GM19023 (cell line): Measurements from ENCODE around the gene TMEM43.
A peak's percentile ranks its signal among the peaks of the same experiment; 100 is the strongest.
"Not testable (repeated sequence)": the region's sequence is repeated elsewhere in the genome, so short reads cannot be mapped to it uniquely, and the experiment has no call there.

ENCODE experiments used
- ATAC-seq: cut with Tn5 transposase; IDR thresholded peaks from one replicate; pipeline ENCODE4 v1.9.1; 2021; ENCODE audit warnings: mild to moderate bottlenecking, moderate library complexity; ENCODE audit not compliant: unreplicated experiment

The TMEM43 gene

GRCh38 chr3:14120921-14121448, 3.9 kb upstream of the TMEM43 start:
- not testable (repeated sequence) for ATAC-seq

- ATAC-seq: no peak
Measured at GRCh38 chr3:14121859-14122258, 3.0 kb upstream of the TMEM43 start.

- ATAC-seq: no peak
Measured at GRCh38 chr3:14122301-14122700, 2.6 kb upstream of the TMEM43 start.

GRCh38 chr3:14123308-14124222, 1.3 kb upstream of the TMEM43 start:
- no peak for ATAC-seq

DNA sequence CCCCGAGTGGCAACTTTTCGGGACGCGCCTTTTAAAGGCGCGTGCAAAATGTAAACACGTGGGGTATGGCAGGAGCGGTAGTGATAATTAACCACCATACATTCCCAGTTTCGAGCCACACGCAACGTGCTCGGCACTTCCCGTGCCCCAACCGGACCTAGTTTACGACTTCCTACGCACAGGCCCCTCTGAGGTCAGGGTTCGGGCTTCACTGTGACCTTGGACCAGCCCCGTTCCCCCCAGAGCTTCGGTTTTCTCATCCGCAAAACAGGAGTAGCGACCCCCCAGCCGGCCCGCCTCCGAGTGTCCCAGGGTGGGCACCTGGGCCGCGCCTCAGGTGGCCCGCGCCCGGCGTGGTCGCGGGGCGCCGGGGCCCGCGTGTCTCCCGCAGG, 633 bp upstream of the TMEM43 start:
- peak; percentile 57 for ATAC-seq

GRCh38 chr3:14125193-14126016, 553 bp downstream of the TMEM43 start:
- peak; percentile 26 for ATAC-seq

GRCh38 chr3:14126017-14126886, 1.4 kb downstream of the TMEM43 start:
- ATAC-seq: no peak

DNA sequence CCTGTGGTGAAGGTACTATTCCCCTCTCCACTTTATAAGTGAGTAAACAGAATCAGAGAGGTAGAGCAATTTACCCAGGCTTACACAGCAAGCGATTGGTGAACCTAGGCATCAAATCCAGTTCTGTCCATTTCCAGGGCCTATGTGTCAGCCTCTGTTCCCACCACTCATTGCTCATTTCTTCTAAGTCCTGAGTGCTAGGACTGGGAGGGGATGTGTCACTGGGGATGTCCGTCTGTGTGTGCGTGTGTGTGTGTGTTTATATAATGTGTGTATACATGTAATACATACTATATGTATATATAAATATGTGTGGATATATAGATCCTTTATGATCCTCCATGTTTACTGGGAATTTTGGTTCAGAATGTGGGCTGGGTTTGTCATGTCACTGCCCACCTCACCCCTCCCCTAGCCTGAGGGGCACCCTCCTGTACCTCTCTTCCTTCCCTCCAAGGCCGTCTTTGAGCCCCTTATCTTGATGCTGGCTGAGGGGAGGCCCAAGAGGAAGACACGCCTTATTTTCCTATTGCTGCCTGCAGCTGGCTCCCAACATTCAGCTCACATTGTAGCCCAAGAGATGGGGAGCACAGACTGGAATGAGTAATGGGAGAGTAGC, 2.1 kb downstream of the TMEM43 start:
- no peak for ATAC-seq

DNA sequence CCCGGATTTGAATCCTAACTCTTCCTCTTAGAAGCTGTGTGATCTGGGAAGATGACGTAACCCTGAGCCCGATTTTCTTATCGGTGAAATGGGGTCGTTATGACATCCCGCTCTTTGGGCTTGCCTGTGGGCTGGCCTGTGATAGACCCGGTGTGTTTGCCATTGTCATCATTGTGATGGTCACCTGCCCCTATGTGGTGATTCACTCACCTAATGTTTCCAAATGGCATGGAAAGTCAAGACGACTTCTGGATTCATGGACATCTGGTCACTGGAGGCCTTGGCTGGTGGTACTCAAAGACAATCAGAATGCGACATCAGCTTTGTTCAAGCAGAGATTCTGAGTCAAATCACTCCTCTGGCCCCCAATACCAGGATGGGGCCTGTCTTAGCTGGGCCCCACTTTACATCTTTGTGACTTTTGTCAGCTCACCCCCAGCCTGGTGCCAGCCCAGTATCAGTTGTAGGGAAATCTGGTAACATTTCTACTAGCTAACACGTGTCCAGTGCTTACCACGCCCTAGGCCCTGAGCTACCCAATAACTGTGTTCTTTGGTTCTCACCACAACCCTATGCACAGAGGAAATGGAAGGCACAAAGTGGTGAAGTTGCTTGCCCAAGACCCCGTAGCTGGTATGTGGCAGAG, 2.8 kb downstream of the TMEM43 start:
- no peak for ATAC-seq

- no peak for ATAC-seq
Measured at GRCh38 chr3:14128724-14129123, 3.9 kb downstream of the TMEM43 start.

- ATAC-seq: no peak
Measured at GRCh38 chr3:14129296-14129695, 4.4 kb downstream of the TMEM43 start.

GRCh38 chr3:14130230-14130629, 5.4 kb downstream of the TMEM43 start:
- no peak for ATAC-seq

DNA sequence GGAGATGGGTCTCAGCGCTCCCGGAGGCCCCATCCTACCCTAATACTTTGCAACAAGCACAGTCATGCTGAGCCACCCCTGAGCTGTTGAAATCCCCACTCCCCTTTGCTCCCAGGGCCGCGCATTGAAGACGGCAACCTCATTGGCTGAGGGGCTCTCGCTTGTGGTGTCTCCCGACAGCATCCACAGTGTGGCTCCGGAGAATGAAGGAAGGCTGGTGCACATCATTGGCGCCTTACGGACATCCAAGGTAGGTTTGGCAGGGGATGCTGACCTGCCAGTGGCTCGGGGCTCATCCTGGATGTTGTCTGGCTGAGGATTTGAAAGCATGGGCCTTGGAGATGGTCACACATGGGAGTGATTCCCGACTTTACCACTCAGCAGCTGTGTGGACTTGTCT, 5.9 kb downstream of the TMEM43 start:
- no peak for ATAC-seq

GRCh38 chr3:14131134-14131533, 6.3 kb downstream of the TMEM43 start:
- no peak for ATAC-seq

DNA sequence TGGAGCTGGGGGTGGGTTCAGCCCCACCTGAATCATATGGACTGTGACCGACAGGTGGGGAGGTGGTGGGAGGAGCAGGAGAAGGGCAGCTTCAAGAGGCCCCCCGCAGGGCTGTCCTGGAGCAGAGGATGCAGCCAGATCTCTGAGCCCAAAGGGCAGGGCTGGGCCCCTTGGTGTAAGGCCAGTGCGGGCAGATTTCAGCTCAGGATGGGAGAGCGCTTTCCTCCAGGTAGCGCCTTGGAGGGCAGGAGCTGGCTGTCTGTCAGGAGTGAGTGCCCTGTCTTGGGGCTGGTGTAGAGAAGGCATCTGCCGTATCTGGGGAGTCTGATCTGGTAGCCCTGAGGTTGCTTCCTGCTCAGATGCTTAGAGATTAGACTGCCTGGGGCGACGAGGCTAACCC, 7.3 kb downstream of the TMEM43 start:
- ATAC-seq: no peak

- no peak for ATAC-seq
Measured at GRCh38 chr3:14132689-14133088, 7.8 kb downstream of the TMEM43 start.

- no peak for ATAC-seq
Measured at GRCh38 chr3:14133188-14133800, 8.4 kb downstream of the TMEM43 start.

DNA sequence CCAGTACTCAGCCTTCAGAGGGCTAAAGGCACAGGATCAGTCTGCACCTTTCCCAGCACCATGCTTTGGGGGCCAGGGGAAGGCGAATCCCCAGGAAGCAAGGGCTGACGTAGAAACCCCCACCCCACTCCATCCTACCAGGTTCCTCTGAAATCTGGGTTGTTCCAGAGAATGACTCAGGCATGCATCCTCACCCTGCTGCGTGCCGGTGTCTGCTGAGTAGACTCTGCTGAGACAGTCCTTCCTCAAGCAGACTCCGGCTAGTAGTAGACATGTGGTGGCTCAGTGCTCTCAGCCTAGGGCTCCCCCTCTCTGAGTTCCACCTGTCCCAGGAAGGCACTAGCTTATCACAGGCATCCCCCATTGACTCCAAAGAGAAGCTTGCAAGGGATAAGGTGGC, 9.0 kb downstream of the TMEM43 start:
- ATAC-seq: no peak

- no peak for ATAC-seq
Measured at GRCh38 chr3:14134291-14134690, 9.4 kb downstream of the TMEM43 start.
